Esophagus muscularis mucosa (tissue), 4 donors: ENCODE data around the gene TF. TPM values are rescaled to one million over a fixed set of nuclear protein-coding genes. Genes with fewer than 3 reads are reported as not detected.

Source experiments
- DNase-seq: peaks from one replicate; pipeline ENCODE4 v3.0.0-alpha.2; 2017; ENCODE audit errors: extremely low spot score
- H3K27ac ChIP-seq, 4 donors: fragments of 200-600 bp; sonication (generic); replicated peaks in 1 of 4; 1 replicate in 3 of 4; 2 replicates in 1 of 4; pipeline ENCODE4 v1.5.1; 2016 to 2019; ENCODE audit warnings: mild to moderate bottlenecking in 1 of 4
- H3K27me3 ChIP-seq, 4 donors: fragments of 200-600 bp; sonication (generic); one replicate each; pipeline versions ENCODE4 v1.5.1 to v1.6.0; 2016 to 2019
- H3K36me3 ChIP-seq, 4 donors: fragments of 200-600 bp; sonication (generic); one replicate each; pipeline ENCODE4 v1.5.1; 2016 to 2019
- H3K4me1 ChIP-seq, 4 donors: fragments of 200-600 bp; sonication (generic); one replicate each; pipeline ENCODE4 v1.5.1; 2016 to 2019
- H3K4me3 ChIP-seq, 4 donors: fragments of 200-600 bp; sonication (generic); 1 replicate in 2 of 4; 2 replicates in 2 of 4; pipeline ENCODE4 v1.5.1; 2016 to 2019; ENCODE audit warnings: mild to moderate bottlenecking in 4 of 4, moderate library complexity in 1 of 4
- H3K9me3 ChIP-seq, 4 donors: fragments of 200-600 bp; sonication (generic); 1 replicate in 3 of 4; 2 replicates in 1 of 4; pipeline ENCODE4 v1.5.1; 2016 to 2019
- EP300 ChIP-seq: sonication (generic); formaldehyde crosslinking; IDR thresholded peaks from one replicate; pipeline ENCODE4 v1.6.1; 2017; ENCODE audit warnings: antibody characterized with exemption
- POLR2A ChIP-seq: fragments of 450-650 bp; IDR thresholded peaks from one replicate; pipeline ENCODE4 v1.6.1; 2017; ENCODE audit warnings: antibody characterized with exemption, moderate library complexity, mild to moderate bottlenecking, low read depth
- POLR2AphosphoS5 ChIP-seq, 2 donors: sonication (generic); formaldehyde crosslinking; IDR thresholded peaks; one replicate each; pipeline ENCODE4 v1.6.1; 2017; ENCODE audit warnings: antibody characterized with exemption in 2 of 2
- WGBS: methylation state at CpG from one replicate; pipeline ENCODE4 v1.1.5; 2018; 5-methylcytosine and 5-hydroxymethylcytosine counted together
- intact Hi-C: fragments of 100-400 bp; cut with DNase I; formaldehyde crosslinking; loops from one replicate; pipeline ENCODE4 v1.15.1; 2023
- total RNA-seq, 4 donors: library from RNA; depleted of rRNA; stranded (reverse); fragments of >200 nt; gene quantifications; one replicate each; pipeline versions ENCODE4 v1.1.0 to v1.2.1, GENCODE V29; 2016
- TF ChIP-seq, protein P1 (sequence below), 3 experiments: fragments of 200-600 bp in 2 of 3; fragments of 450-650 bp in 1 of 3; sonication (generic) in 2 of 3; IDR thresholded peaks; one replicate each; pipeline ENCODE4 v1.5.1; 2017 to 2019; ENCODE audit warnings: antibody characterized with exemption in 3 of 3, mild to moderate bottlenecking in 2 of 3, moderate library complexity in 1 of 3

The TF gene
- total RNA-seq, 4 donors from 2014 or later, result under 0.01 to 3.1 (median 0.28) TPM

DNA sequence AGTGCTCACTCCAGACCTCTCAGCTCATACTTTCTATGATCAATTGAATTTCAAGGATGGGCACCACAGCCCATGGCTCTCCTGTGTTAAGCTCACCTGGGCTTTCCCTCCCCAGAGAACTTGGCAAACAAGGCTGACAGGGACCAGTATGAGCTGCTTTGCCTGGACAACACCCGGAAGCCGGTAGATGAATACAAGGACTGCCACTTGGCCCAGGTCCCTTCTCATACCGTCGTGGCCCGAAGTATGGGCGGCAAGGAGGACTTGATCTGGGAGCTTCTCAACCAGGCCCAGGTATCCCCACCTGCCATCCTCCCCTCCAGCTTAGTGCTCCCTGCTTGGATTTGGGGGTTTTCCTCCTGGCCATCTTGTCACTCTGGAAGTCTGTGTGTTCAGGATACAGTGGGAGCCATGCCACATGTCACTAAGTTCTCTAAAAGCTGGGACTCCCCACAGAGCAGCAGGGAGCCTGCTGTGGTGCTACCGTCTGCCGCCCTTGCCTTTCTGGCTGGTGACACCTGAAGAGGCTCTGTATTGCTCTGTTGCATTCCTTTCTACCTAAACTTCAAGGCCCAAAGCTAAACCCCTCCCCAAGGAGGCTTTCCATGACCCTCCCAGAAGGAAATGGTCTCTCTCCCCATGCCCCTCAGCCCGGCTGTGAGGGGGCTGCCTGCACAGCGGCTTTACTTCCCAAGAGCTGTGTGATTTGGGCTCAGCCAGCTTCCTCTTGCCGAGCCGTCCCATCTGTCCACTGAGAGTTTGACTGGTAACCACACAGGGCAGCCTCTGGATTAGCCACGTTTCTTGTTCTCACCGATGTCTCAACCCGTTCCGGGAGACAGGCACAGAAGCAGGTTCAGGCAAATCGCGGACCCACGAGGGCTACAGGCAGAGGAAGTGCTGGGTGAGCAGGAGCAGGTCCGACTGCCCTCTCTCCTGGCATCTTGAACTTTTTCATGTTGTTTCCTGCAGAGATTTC lies 10.8 kb downstream of the TF start:
- TF ChIP-seq, protein P1, sequence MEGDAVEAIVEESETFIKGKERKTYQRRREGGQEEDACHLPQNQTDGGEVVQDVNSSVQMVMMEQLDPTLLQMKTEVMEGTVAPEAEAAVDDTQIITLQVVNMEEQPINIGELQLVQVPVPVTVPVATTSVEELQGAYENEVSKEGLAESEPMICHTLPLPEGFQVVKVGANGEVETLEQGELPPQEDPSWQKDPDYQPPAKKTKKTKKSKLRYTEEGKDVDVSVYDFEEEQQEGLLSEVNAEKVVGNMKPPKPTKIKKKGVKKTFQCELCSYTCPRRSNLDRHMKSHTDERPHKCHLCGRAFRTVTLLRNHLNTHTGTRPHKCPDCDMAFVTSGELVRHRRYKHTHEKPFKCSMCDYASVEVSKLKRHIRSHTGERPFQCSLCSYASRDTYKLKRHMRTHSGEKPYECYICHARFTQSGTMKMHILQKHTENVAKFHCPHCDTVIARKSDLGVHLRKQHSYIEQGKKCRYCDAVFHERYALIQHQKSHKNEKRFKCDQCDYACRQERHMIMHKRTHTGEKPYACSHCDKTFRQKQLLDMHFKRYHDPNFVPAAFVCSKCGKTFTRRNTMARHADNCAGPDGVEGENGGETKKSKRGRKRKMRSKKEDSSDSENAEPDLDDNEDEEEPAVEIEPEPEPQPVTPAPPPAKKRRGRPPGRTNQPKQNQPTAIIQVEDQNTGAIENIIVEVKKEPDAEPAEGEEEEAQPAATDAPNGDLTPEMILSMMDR (IDR thresholded peaks at IDR 0.05), result no peak
- TF ChIP-seq POLR2AphosphoS5 (IDR thresholded peaks at IDR 0.05), result no peak
- TF ChIP-seq EP300, result no peak
- no peak for TF ChIP-seq POLR2A
- no peaks in the 10 kb centered on the region for H3K4me1 ChIP-seq
- H3K27ac ChIP-seq, result no peak overlapping the region
- no peaks in the 10 kb centered on the region for H3K36me3 ChIP-seq
- H3K4me3 ChIP-seq, result no peak overlapping the region
- no peak for DNase-seq
- H3K9me3 ChIP-seq, result no peaks in the 10 kb centered on the region
- no peaks in the 10 kb centered on the region for H3K27me3 ChIP-seq
- intact Hi-C loops, result no loop called here
- 81% methylated on average over 17 of the region's 20 CpGs for WGBS

DNA sequence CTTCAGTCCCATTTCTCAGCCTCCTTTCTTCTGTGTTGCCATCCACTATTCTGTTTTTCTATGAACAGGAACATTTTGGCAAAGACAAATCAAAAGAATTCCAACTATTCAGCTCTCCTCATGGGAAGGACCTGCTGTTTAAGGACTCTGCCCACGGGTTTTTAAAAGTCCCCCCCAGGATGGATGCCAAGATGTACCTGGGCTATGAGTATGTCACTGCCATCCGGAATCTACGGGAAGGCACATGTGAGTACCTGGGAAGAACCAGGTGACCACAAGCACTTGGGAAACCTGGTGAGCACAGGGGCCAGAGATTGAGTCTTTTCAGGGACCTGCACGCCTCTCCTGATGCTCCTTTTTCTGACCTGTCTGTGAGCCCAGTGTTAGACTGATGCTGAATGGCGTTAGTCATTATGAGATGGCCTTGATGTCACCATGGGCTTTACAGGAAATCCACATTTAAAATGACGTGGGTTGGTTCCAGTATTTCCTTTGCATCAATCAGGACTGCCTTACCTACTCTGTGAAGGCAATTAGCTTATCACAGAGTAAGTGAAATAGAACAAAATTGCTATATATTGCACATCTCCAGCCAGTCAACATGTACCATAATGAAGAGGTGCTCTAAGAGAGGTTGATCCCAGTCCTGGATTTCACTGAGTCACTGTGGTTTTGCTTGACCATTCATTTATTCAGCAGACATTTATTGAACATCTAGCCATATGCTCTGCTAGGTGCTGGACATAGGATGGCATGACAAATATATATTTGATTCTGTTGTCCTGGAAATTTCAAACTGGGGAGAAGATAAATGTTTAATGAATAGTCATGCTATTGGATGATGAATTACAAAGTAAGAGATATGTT lies 11.7 kb downstream of the TF start:
- Histone ChIP-seq H3K27ac (no peak overlapping the region), H3K9me3 (no peaks in the 10 kb centered on the region), H3K36me3 (no peaks in the 10 kb centered on the region), H3K4me1 (no peaks in the 10 kb centered on the region), H3K27me3 (no peaks in the 10 kb centered on the region), H3K4me3 (no peak overlapping the region)
- intact Hi-C loops, result no loop called here
- 90% methylated on average over 6 of the region's 6 CpGs for WGBS
- DNase-seq, result no peak
- TF ChIP-seq, protein P1 (IDR thresholded peaks at IDR 0.05), result no peak

DNA sequence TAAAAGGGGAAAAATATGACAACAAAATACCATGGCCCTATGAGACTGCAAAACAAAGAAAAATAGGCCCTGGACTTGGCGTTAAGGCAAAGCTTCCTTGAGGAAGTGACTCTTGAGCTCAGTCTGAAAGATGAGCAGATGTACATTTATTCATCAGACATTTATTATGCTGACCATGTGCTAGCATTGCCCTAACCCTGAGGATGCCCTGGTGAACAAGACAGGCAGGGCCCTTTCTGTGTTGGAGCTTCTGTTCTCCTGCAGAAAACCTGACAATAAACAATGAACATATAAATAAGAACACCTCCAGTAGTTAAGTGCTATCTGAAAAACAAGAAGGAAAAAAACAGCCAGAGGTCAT lies 12.4 kb downstream of the TF start:
- intact Hi-C loops, result no loop called here

DNA sequence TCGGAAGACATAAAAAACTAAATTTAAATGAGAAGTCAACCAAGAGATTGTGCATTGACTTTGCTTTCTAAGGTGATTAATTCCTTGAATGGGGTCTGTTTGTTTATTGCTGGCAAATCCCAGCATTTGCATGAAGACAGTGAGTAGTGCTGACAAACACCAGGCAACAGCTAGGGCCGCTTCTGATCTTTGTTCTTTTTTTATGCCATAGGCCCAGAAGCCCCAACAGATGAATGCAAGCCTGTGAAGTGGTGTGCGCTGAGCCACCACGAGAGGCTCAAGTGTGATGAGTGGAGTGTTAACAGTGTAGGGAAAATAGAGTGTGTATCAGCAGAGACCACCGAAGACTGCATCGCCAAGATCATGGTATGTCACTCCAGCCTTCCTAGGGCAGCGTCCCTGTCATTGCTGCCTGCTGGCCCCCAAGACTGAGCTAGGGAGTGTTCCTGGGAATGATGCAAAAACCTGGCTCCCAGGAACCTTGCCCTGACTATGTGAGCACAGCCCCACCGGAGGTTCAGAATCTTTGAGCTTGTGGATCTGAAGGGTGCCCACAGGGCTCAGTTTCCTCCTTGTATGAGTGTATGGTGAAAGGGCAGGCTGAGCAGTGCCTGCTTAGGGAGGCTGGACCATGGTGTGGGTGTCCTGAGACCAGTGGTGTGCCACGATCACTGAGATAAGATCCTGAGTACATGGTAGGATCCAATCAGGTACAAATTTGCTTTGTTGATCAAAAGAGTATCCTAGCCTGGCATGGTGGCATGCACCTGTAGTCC lies 13.0 kb downstream of the TF start:
- Histone ChIP-seq H3K4me1 (peaks cover 0 to under 1% (median 0%) of the 10 kb centered on the region in 4 donors), H3K27me3 (no peaks in the 10 kb centered on the region), H3K36me3 (no peaks in the 10 kb centered on the region), H3K27ac (no peak overlapping the region), H3K4me3 (no peak overlapping the region), H3K9me3 (no peaks in the 10 kb centered on the region)
- TF ChIP-seq POLR2AphosphoS5 (IDR thresholded peaks at IDR 0.05), result no peak
- no peak for TF ChIP-seq POLR2A
- TF ChIP-seq, protein P1 (IDR thresholded peaks at IDR 0.05), result no peak
- TF ChIP-seq EP300, result no peak
- DNase-seq, result no peak
- 80% methylated on average over 8 of the region's 9 CpGs for WGBS
- intact Hi-C loops, result no loop called here

More for the DNA sequence above, 12.4 kb downstream of the TF start:
- Histone ChIP-seq H3K4me3 (no peak overlapping the region), H3K27me3 (no peaks in the 10 kb centered on the region), H3K36me3 (no peaks in the 10 kb centered on the region), H3K9me3 (no peaks in the 10 kb centered on the region), H3K4me1 (no peaks in the 10 kb centered on the region), H3K27ac (no peak overlapping the region)
- no peak for DNase-seq
- 80% methylated on average over 1 of the region's 1 CpG for WGBS
- TF ChIP-seq, protein P1 (IDR thresholded peaks at IDR 0.05), result no peak
- no peak for TF ChIP-seq POLR2A
- no peak for TF ChIP-seq POLR2AphosphoS5 (IDR thresholded peaks at IDR 0.05)
- TF ChIP-seq EP300, result no peak
